GM08714 (cell line): ENCODE results near the gene APBA2.

Experiments used
- H3K4me3 ChIP-seq: fragments of 200-500 bp; sonication (Bioruptor generic); 2 replicates; pipeline ENCODE4 v1.5.1; 2014; ENCODE audit warnings: mild to moderate bottlenecking, low read length, inconsistent platforms
- ZNF274 ChIP-seq: IDR thresholded peaks from 2 replicates; pipeline ENCODE4 v1.6.1; 2012; ENCODE audit warnings: mild to moderate bottlenecking, low read depth, low read length

APBA2 gene

GRCh38 chr15:28873006-28873405, 12.8 kb upstream of the APBA2 start:
- no peak overlapping the region for H3K4me3 ChIP-seq
- TF ChIP-seq ZNF274 = no peak

- TF ChIP-seq ZNF274 = no peak
- no peak overlapping the region for H3K4me3 ChIP-seq
These were observed 12.1 kb upstream of the APBA2 start for GRCh38 chr15:28873585-28874190.

- H3K4me3 ChIP-seq = no peak overlapping the region
- no peak for TF ChIP-seq ZNF274
These were observed 10.2 kb upstream of the APBA2 start for GRCh38 chr15:28875461-28876000.

GRCh38 chr15:28876131-28876844, 9.5 kb upstream of the APBA2 start:
- no peak overlapping the region for H3K4me3 ChIP-seq
- TF ChIP-seq ZNF274 = no peak

DNA sequence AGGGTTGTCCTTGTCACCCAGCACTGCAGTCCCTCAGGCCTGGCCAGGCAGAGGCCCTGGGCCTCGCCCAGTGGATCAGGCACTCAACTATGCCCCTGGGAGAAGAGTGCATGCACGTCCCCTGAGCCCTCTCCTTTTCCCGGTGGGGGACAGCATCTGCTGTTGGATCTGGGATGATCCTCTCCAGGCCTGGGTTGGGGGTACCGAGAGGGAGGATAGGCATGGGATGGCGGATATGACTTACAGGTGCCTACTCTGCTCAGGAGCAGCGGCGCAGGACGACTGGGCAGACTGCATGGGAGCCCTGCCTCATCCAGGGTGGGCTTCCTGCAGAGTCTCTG, 9.0 kb upstream of the APBA2 start:
- no peak for TF ChIP-seq ZNF274
- H3K4me3 ChIP-seq = no peak overlapping the region

DNA sequence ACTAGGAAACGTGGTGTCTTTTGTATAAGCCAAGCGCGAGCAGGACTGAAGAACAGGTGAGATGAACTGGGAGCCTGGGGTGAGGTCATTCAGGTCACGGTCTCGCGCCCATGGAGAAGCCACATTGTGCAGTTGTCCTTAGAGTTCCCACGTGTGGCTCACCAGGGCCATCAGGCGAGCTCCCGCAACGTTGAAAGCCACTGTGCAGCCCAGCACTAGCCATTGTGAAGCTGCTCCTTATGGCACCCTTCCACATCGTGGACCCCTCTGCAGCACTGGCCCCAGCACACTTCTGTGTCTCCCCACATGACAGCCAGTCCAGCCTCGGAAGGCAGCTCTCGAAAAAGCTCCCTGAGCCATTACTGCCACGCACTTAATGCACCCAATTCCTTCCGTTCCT, 7.6 kb upstream of the APBA2 start:
- H3K4me3 ChIP-seq = no peak overlapping the region
- no peak for TF ChIP-seq ZNF274

DNA sequence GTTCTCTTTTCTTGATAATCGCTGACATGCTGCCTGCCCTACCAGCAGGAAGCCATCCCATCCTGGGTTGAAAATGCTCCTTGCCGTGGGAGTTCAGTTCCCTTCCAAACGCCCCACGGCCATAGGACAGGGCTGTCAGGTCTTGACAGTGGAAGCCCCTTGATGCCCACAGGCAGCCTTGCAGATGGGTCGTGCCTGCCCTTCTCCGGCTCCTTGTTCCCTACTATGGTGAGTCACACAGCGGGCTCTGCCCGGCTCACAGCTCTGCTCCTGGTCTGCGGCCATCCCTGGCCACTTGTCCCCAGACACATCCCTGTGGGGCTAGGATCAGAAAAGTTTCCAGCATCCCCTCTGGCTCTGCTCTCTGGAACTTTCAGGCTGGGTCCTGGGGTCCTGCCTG, 6.2 kb upstream of the APBA2 start:
- no peak for TF ChIP-seq ZNF274
- no peak overlapping the region for H3K4me3 ChIP-seq

- no peak overlapping the region for H3K4me3 ChIP-seq
- no peak for TF ChIP-seq ZNF274
These were observed 5.1 kb upstream of the APBA2 start for GRCh38 chr15:28880680-28881079.

- no peak overlapping the region for H3K4me3 ChIP-seq
- no peak for TF ChIP-seq ZNF274
These were observed 4.6 kb upstream of the APBA2 start for GRCh38 chr15:28881170-28881569.

DNA sequence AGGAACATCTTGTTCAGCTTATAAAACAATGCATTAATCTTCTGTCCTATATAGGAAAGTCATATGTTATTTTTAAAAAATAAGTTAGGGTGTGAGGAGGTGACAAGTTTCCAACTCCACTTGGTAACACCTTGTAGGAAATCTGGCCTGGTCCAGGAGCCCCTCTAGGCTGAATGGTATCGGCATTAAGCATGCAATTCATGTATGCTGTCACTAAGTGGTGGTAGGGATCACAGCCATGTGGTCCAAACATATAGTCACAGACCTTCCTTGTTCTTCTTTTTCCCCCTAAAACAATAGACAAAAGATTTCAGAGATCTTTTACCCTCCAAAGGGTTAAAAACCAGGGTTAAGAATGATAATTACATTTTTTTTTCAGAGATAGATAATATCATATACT, 4.2 kb upstream of the APBA2 start:
- no peak overlapping the region for H3K4me3 ChIP-seq
- TF ChIP-seq ZNF274 = no peak

DNA sequence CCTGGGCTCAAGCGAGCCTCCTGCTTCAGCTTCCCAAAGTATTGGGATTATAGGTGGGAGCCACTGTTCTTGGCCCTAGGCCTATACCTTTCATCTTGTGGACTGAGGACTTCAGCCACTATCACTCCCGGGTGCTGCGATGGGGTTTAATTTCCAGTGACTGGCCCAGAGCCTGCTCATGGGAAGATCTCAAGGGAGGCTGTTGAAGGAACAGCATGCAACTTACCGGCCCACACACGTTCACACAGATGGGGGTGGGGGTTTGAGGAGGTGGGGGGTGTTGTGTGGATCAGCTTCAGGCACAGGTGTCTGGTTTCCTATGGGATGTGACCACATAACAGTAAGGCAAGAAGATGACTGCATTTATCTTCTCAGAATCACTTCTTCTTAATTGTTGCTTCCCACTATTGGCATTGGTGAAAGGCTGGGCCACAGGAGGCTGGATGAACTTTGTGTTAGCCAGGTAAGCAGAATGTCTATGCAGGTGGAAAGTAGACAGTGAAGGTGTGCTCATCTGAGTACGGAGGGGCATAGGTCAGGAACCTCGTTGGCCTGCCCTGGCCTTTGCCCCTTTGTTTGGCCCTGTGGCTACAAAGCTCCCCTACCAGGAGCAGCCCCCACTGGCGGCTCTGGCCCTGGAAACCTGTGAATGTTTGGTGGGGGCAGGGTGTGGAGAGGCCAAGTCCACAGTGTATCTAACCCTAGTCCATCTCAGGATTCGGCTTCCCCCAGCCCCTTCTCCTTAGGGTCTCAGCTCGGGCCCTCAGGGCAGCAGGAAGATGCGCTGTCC, 1.4 kb upstream of the APBA2 start:
- TF ChIP-seq ZNF274 = no peak
- H3K4me3 ChIP-seq = no peak overlapping the region

GRCh38 chr15:28885128-28885629, 595 bp upstream of the APBA2 start:
- no peak for TF ChIP-seq ZNF274
- H3K4me3 ChIP-seq = no peak overlapping the region

GRCh38 chr15:28886431-28887338, 911 bp downstream of the APBA2 start:
- no peak overlapping the region for H3K4me3 ChIP-seq
- TF ChIP-seq ZNF274 = no peak
